Kidney epithelial cell (primary cell): Measurements from ENCODE around the gene PSD. TPM values are rescaled to one million over a fixed set of nuclear protein-coding genes. Genes with fewer than 3 reads are reported as not detected.

Source experiments
- DNase-seq: peaks from one replicate; pipeline ENCODE4 v3.0.0-alpha.2; 2010; ENCODE audit warnings: low read depth
- H3K27me3 ChIP-seq: 2 replicates; pipeline ENCODE4 v1.6.0; 2011; ENCODE audit warnings: low read length; ENCODE audit not compliant: control insufficient read depth, insufficient read depth
- H3K36me3 ChIP-seq: 2 replicates; pipeline ENCODE4 v1.5.1; 2011; ENCODE audit warnings: low read length; ENCODE audit not compliant: control insufficient read depth, insufficient read depth
- H3K4me3 ChIP-seq: 2 replicates; pipeline ENCODE4 v1.5.1; 2011; ENCODE audit warnings: low read depth, mild to moderate bottlenecking, control low read depth, low read length
- total RNA-seq: library from RNA; depleted of rRNA; stranded (reverse); fragments of >200 nt; gene quantifications from 2 replicates; pipeline ENCODE4 v1.2.3, GENCODE V29; 2015
- TF ChIP-seq, protein P1 (sequence below): IDR thresholded peaks from 2 replicates; pipeline ENCODE4 v1.5.1; 2011; ENCODE audit warnings: mild to moderate bottlenecking, moderate library complexity, low read length, control low read depth, inconsistent platforms; ENCODE audit not compliant: insufficient read depth, poor library complexity, severe bottlenecking

The PSD gene
- total RNA-seq, 1 donor from 2014 or later, result 2.0 TPM

DNA sequence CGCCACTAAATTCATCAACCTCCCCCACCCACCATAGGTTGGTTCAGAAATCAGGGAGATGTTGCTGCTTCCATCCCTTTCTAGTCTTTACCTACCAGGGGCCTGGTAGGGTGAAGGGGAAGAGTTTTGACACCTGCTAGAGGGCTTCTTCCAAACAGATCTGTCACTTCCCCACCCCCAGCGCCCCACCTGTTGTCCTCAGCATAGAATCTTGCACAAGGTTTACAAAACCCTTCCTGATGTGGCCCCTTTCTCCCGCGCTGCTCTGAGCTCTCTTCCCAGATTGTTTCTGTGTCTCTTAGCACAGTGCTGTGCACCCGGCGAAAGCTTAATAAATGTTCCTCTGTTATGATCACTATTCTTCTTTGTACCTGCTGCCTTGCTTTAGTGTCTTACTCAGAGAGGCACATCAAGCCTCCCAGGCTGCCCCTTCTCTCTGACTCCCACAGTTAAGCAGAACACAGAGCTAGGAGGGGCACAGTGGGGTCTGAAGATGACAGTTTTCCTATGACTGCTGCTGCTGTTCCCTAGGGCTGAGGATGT, 44.0 kb upstream of the PSD start:
- H3K27me3 ChIP-seq, result no peaks in the 10 kb centered on the region
- TF ChIP-seq, protein P1, sequence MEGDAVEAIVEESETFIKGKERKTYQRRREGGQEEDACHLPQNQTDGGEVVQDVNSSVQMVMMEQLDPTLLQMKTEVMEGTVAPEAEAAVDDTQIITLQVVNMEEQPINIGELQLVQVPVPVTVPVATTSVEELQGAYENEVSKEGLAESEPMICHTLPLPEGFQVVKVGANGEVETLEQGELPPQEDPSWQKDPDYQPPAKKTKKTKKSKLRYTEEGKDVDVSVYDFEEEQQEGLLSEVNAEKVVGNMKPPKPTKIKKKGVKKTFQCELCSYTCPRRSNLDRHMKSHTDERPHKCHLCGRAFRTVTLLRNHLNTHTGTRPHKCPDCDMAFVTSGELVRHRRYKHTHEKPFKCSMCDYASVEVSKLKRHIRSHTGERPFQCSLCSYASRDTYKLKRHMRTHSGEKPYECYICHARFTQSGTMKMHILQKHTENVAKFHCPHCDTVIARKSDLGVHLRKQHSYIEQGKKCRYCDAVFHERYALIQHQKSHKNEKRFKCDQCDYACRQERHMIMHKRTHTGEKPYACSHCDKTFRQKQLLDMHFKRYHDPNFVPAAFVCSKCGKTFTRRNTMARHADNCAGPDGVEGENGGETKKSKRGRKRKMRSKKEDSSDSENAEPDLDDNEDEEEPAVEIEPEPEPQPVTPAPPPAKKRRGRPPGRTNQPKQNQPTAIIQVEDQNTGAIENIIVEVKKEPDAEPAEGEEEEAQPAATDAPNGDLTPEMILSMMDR, result no peak
- H3K36me3 ChIP-seq, result no peaks in the 10 kb centered on the region
- H3K4me3 ChIP-seq, result no peak overlapping the region
- DNase-seq, result no peak

DNA sequence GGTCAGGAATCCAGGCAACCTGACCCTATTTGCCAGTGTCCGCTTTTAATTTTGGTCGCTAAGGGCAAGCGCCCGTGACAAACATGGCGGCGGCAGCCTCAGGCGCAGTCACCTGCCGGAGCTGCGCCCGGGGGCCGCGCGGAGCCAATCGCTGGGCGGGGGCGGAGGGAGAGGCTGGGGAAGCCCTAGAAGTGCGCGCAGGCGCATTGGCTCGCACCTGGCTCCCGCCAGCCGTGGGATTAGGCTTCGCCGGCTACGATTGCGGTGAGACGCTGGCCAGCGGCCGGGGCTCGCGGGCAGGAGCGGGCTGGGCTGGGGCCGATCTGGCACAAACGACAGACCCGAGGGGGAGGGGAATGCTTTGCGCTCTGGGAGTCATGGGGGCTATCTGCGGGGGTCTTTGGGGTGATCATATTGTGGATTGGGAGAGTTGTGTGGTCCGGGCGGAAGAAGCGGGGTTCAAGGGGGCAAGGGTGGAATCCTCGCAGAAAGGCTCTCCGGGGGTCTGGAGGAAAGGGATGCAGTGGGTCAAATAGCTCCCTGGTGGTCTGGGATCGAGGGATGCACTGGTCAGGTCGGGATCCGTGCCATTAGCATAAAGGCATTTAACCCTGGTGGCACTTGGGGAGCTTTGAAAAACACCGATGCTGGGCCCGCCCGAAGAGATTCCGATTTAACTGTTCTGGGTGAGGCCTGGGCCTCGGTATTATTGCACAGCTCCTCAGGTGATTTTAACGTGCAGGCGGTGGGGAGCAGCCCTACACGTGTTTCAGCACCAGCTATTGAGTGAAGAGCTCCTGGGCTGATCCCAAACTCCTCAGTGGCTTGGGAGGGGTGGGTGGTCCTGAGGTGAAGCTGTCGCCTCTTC, 42.8 kb upstream of the PSD start:
- TF ChIP-seq, protein P1, result no peak
- no peak for DNase-seq
- Histone ChIP-seq H3K36me3 (no peaks in the 10 kb centered on the region), H3K4me3 (peak overlapping the region; percentile 35), H3K27me3 (no peaks in the 10 kb centered on the region)

DNA sequence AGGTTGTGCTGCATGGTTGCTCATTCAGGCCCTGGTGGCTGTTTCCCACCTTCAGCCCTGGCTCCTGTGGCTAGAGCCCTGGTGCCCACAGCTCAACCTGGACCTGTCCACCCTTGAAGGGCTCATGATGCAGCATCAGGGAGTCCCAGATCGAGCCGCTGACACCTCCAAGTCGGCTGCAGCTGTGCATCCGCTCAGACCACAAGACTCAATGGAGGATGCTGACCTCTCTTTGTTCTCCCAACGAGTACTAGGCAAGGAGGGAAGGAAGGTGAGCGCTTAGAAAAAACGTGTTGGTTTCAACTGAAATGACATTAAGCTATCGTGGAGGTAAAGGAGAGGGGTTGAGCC, 42.2 kb upstream of the PSD start:
- Histone ChIP-seq H3K36me3 (no peaks in the 10 kb centered on the region), H3K27me3 (no peaks in the 10 kb centered on the region)
- TF ChIP-seq, protein P1, result no peak

DNA sequence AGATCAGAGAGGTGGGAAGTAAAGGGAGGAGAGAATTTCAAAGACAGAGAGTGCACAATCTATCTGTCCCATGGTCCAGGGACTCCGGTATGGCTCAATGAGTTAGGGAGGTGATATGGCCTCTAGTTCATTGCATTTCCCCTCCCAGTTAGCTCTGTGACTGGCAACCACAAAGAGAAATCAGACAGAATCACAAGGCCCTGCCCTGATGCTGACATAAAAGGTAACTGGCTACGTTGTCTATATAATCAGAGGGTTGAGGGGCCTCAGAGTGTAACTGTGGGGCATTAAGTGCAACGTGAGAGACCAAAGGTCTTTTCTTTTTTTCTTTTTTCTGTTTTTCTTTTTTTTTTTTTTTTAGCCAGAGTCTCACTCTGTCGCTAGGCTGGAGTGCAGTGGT, 40.1 kb upstream of the PSD start:
- no peaks in the 10 kb centered on the region for H3K27me3 ChIP-seq
- no peaks in the 10 kb centered on the region for H3K36me3 ChIP-seq
- TF ChIP-seq, protein P1, result no peak
- H3K4me3 ChIP-seq, result no peak overlapping the region
- no peak for DNase-seq

More for the DNA sequence above, 42.2 kb upstream of the PSD start:
- no peak for DNase-seq
- H3K4me3 ChIP-seq, result peak overlapping the region; percentile 35

DNA sequence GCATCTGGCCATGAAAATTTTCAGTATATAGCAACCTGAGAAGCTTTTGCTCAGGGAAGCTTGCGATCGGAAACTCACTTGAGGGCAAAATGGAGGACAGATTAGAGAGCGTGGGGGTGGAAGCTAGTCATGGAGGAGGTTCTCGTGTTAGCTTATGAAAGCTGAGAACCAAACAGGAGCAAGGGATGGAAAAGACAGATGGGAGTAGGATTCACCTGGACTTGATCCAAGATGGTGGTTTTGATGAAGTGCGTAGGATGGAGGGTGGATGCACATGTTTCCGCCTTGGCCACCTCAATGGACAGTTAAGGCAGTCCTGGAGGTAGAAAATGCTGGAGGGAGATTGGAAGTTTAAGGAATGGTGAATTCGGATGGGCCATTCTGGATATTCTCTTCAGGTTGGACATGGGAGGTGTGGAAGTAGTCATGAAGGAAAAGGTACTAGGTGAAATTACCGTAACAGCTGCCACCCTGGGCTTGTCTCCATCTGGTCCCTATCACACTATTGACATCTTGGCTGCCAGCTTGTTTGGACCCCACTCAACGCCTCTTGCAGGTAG, 39.1 kb upstream of the PSD start:
- TF ChIP-seq, protein P1, result no peak
- no peak overlapping the region for H3K4me3 ChIP-seq
- H3K27me3 ChIP-seq, result no peaks in the 10 kb centered on the region
- H3K36me3 ChIP-seq, result peaks cover under 1% of the 10 kb centered on the region
- no peak for DNase-seq
